Small intestine (tissue), 7 donors: ENCODE data around the gene PDCD11. TPM values are rescaled to one million over a fixed set of nuclear protein-coding genes. Genes with fewer than 3 reads are reported as not detected.

Experiments
- DNase-seq, 2 donors: peaks; one replicate each; pipeline versions ENCODE4 v3.0.0 to v3.0.0-alpha.2; 2013
- FAIRE-seq: peaks from 2 replicates; lab custom pipeline; 2012; peaks lifted over from hg19 to GRCh38; lab: Jason Lieb, UNC
- H3K27ac ChIP-seq, 3 donors: one replicate each; pipeline ENCODE4 v1.5.1; 2013; ENCODE audit warnings: low read length in 2 of 3, mild to moderate bottlenecking in 2 of 3, control low read depth in 1 of 3, inconsistent platforms in 1 of 3, low read depth in 1 of 3, moderate library complexity in 1 of 3
- H3K27me3 ChIP-seq, 3 donors: one replicate each; pipeline ENCODE4 v1.6.1; 2013; ENCODE audit warnings: low read length in 3 of 3, inconsistent platforms in 1 of 3; ENCODE audit not compliant: control insufficient read depth in 3 of 3, insufficient read depth in 3 of 3
- H3K36me3 ChIP-seq, 3 donors: one replicate each; pipeline ENCODE4 v1.6.1; 2013; ENCODE audit warnings: low read length in 3 of 3, inconsistent platforms in 1 of 3, low read depth in 1 of 3, mild to moderate bottlenecking in 1 of 3, moderate library complexity in 1 of 3; ENCODE audit not compliant: control insufficient read depth in 3 of 3, insufficient read depth in 2 of 3
- H3K4me1 ChIP-seq, 3 donors: one replicate each; pipeline ENCODE4 v1.6.1; 2013; ENCODE audit warnings: low read length in 2 of 3, inconsistent platforms in 1 of 3, low read depth in 1 of 3, mild to moderate bottlenecking in 1 of 3, moderate library complexity in 1 of 3; ENCODE audit not compliant: control insufficient read depth in 3 of 3, insufficient read depth in 2 of 3
- H3K4me3 ChIP-seq, 3 donors: one replicate each; pipeline ENCODE4 v1.5.1; 2013; ENCODE audit warnings: low read length in 3 of 3, control low read depth in 1 of 3, inconsistent platforms in 1 of 3, low read depth in 1 of 3, mild to moderate bottlenecking in 1 of 3, moderate library complexity in 1 of 3
- H3K9me3 ChIP-seq, 2 donors: one replicate each; pipeline ENCODE4 v1.6.1; 2013; ENCODE audit warnings: low read depth in 1 of 2, low read length in 1 of 2; ENCODE audit not compliant: control insufficient read depth in 2 of 2, insufficient read depth in 1 of 2
- WGBS, 3 donors: extraction: QIAGEN DNeasy Blood & Tissue Kit; methylation state at CpG; one replicate each; pipeline ENCODE4 v1.1.7; 2013; 5-methylcytosine and 5-hydroxymethylcytosine counted together
- polyA plus RNA-seq, 4 donors: library from polyadenylated mRNA; stranded (reverse) in 3 of 4; unstranded in 1 of 4; fragments of 200-250 nt in 3 of 4; fragments of 120-200 nt in 1 of 4; gene quantifications; one replicate each; pipeline versions ENCODE4 v1.2.1 to v1.2.3, GENCODE V29; 2013
- donor health status: healthy with polysubstance abuse.
- donor health status: control.
- donor health status: control.
- donor health status: Bipolar disorder and iron deficiency.
- donor health status: healthy.

The PDCD11 gene
- polyA plus RNA-seq, 4 donors: 5.9 to 21.0 (median 13.3) TPM

DNA sequence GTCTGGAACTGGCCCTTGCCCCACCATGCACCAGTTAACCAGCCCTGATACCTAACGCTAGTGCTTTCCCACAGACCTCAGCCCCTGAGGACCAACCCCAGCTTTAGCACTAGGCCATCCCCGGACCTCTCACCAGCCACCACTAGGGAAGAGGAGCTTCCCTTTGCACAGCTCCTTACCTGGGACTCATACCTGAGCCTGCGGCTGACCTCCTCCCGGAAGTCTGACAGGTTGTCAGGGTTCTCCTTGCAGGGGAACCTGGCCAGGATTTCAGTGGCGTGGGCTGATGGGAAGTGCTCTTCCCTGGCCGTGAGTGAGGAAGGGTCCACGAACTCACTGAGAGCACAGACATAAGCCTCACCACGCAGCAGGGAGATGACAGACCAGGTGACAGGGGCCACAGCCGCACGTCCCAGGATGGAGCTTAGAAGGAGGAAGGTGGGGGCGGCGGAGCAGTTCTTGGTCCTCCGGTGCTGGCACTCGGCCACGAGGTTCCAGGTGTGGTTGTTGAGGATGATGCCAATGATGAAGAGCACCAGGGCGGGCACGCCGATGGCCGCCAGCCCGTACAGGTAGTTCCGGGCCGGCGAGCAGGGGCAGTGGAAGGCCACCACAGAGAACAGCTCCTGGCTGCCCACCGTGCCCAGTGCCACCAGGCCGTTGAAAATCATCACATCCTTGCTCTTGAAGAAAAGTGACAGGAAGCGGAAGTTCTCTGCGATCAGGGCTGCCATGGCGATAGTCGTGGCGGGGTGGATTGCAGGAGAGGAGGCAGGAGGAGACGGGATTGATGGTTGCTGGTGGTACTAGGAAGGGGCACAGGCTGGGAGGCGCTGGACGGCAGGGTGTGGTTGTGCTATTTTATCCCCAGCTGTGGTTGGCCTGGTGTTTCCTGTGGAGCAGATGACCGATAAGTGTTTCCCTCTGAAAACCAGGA lies 53.0 kb downstream of the PDCD11 start:
- 86 to 90% (median 87%) methylated on average over 33 to 34 of the region's 34 CpGs for WGBS, 3 donors
- Histone ChIP-seq H3K27ac (peak overlapping the region in 1 of 3 donors; percentile 23), H3K36me3 (peaks cover 7 to 52% (median 13%) of the 10 kb centered on the region in 3 donors), H3K4me1 (peaks cover 0 to 6% (median 0%) of the 10 kb centered on the region in 3 donors), H3K4me3 (no peak overlapping the region), H3K9me3 (no peaks in the 10 kb centered on the region), H3K27me3 (no peaks in the 10 kb centered on the region)
- FAIRE-seq (no peak), DNase-seq (no peak)

DNA sequence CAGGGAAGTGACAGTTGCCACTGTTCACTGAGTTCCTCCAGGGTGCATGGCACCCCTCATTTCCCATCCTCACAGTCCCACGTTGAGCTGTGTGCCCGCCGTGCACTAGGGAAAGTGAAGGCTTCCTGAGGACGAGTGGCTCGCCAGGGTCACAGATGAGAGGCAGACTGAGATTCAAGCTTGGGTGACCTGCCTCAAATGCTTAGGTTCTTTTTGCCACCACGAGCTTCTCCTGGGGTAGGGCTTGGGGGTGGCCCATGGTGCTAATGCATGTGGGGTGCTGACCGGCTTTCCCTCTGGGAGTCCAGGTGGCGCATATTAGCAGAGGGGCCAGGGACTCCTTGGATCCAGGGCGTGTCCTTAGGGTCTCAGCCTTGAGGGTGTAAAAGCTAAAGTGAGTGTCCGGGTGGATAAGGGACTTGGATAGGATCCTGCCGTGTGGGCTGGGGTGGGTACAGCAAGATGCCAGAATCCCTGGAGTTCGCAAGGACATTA lies 53.8 kb downstream of the PDCD11 start:
- Histone ChIP-seq H3K9me3 (no peaks in the 10 kb centered on the region), H3K27me3 (no peaks in the 10 kb centered on the region), H3K27ac (peak overlapping the region in 1 of 3 donors; percentile 89), H3K4me1 (peaks cover 0 to 6% (median 0%) of the 10 kb centered on the region in 3 donors), H3K36me3 (peaks cover 0 to 44% (median 10%) of the 10 kb centered on the region in 3 donors), H3K4me3 (no peak overlapping the region)
- 85 to 89% (median 86%) methylated on average over 12 of the region's 12 CpGs for WGBS, 3 donors
- DNase-seq: no peak
- no peak for FAIRE-seq

DNA sequence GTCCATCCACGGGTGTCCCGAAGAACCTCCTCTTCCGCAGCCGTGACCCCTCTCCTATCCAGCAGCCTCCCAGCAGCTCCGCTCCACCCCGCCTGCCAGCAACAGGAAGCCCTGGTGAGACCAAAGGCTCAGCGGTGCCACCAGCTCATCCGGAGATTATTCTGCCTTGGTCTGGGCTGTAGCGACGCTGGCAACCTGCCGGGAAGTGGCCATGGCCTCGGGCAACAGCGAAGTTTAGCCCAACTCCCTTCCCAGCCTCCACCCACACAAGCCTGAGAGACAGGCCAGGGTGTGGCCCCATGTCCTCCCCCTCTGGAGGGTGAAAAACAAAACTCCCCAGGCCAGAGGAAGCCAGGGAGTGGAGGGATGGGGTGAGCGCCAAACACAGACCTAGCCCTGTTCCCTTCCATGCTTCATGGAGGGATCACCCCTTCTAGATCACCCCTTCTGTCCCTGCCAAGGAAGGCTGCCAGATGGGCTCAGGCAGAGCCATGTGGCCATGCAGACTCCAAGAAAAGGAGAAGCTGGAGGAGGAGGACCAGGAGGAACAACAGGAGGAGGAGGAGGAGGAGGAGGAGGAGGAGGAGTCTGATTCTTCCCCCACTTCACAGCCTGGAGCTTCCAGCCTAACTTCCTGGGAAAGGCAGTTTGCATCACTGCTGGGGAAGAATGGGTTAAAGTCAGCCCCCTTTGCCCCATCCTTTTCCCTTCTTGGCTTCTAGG lies 54.8 kb downstream of the PDCD11 start:
- no peak for FAIRE-seq
- DNase-seq: peak in 1 of 2 donors; percentile 17
- 32 to 54% (median 51%) methylated on average over 14 of the region's 14 CpGs for WGBS, 3 donors

DNA sequence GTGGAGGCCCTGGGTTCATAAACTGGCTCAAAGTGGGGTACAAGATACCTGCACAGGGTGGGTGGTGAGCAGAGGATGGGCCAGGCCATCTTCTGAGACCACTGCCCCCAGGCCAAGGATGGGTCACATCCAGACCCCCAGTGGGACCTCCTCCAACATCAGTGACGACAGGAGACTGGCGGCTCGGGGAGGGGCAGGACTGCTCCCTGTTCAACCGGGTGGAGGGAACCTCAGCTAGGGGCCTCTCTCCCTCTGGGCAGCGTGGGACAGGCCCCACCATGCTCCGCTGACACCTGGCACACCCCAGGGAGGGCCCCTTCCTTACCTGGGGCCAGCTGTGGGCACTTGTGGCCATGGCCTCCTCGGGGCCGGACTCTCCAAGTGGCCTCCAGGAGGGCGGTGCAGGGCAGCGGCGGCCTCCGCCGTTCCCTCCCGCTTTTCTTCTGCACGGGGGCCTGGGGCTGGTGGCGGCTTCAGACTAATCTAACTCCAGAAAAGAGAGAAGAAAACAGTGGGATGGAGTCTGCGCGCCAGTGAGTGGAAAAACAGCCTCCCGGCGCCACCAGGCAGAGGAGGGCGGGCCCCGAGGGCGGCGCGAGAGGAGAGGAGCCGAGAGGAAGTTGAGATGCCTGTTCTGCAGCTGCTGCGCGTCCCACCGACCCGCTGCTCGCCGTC lies 55.5 kb downstream of the PDCD11 start, which contains the start of gene CALHM2:
CALHM2 (minus strand) TSS at position 540 of the 675 bp plus-strand sequence. CDS start 2,429 bp downstream, outside the sequence.
- peak within 1 kb of the TSS; percentile 36 to 89 (median 65) for H3K27ac ChIP-seq
- FAIRE-seq (no peak), DNase-seq (peak; percentile 40 to 70)
- H3K27me3 ChIP-seq: no peaks in the 10 kb centered on the region
- H3K9me3 ChIP-seq: no peaks in the 10 kb centered on the region
- H3K4me3 ChIP-seq: peak within 1 kb of the TSS; percentile 55 to 67 (median 57)
- WGBS, 3 donors: 1% methylated on average over 22 to 32 of the region's 32 CpGs
- H3K4me1 ChIP-seq: peaks cover 0 to 6% (median 0%) of the 10 kb centered on the region in 3 donors
- H3K36me3 ChIP-seq: peaks cover 0 to 27% (median 3%) of the 10 kb centered on the region in 3 donors

More for the DNA sequence above, 54.8 kb downstream of the PDCD11 start:
- peaks cover 0 to 6% (median 0%) of the 10 kb centered on the region in 3 donors for H3K4me1 ChIP-seq
- H3K4me3 ChIP-seq: peak overlapping the region; percentile 55 to 67 (median 57)
- H3K36me3 ChIP-seq: peaks cover 0 to 34% (median 7%) of the 10 kb centered on the region in 3 donors
- H3K27me3 ChIP-seq: no peaks in the 10 kb centered on the region
- H3K9me3 ChIP-seq: no peaks in the 10 kb centered on the region
- peak overlapping the region; percentile 36 to 89 (median 65) for H3K27ac ChIP-seq

DNA sequence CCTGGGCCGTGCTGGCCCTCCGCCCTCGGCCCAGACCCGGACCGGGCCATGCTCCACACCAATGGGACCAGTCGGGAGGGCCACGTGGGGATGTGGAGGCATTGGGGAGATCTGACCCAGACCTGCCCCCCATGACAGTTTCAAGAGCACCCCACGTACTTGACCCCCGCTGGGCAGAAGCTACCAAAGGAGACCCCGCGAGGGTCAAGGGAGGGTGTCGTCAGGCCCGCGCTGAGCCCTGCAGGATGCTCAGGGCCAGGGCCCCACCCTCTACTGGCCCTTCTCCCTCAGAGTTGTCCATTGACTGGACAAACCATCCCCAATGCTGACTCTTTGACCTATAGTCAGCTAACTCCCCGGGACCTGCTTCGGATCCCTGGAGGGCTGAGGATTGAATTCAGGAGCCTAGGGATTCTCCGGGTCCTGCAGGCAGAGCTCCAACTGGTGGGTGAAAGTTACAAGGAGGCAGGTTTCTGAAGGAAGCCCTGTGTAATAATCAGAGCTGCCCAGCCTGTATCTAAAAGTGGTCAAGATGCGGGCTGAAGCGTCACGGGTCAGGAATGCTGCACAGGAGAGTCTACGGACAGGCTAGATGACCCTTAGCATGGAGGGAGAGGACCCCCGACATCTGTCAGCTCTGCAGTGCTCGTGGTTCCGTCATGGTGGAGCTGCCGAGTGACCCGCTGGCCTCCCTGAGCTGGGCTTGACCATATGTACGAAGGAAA lies 56.2 kb downstream of the PDCD11 start:
- H3K4me1 ChIP-seq: peaks cover 0 to 6% (median 0%) of the 10 kb centered on the region in 3 donors
- no peak for FAIRE-seq
- peaks cover 0 to 20% (median 1%) of the 10 kb centered on the region in 3 donors for H3K36me3 ChIP-seq
- WGBS, 3 donors: 27 to 33% (median 30%) methylated on average over 27 of the region's 27 CpGs
- no peaks in the 10 kb centered on the region for H3K9me3 ChIP-seq
- H3K27me3 ChIP-seq: no peaks in the 10 kb centered on the region
- DNase-seq: no peak
- peak overlapping the region in 1 of 3 donors; percentile 89 for H3K27ac ChIP-seq
- H3K4me3 ChIP-seq: peak overlapping the region; percentile 55 to 67 (median 57)

DNA sequence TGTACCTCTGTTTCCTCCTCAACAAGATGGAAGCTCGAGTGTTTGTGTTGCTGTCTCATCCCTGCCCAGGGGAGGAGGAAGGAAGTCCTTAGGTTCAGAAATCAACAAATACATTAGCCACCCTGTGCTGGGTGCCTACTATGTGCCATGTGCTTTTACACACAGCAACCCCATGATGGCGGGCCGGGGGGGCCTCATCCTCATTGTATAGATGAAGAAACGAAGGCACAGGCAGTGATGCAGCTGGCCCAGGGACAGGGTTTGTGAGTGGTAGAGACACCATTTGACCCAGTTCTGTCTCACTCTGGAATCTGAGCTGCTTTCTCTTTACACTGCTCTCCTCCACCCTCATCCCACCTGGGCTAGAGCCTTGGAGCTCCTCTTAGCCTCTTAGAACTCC lies 57.6 kb downstream of the PDCD11 start:
- H3K27ac ChIP-seq: no peak overlapping the region
- FAIRE-seq (no peak), DNase-seq (no peak)
- no peaks in the 10 kb centered on the region for H3K9me3 ChIP-seq
- H3K4me1 ChIP-seq: peaks cover 0 to 6% (median 0%) of the 10 kb centered on the region in 3 donors
- 79 to 93% (median 82%) methylated on average over 4 of the region's 4 CpGs for WGBS, 3 donors
- H3K4me3 ChIP-seq: no peak overlapping the region
- H3K36me3 ChIP-seq: peaks cover 0 to 14% (median 0%) of the 10 kb centered on the region in 3 donors
- no peaks in the 10 kb centered on the region for H3K27me3 ChIP-seq

DNA sequence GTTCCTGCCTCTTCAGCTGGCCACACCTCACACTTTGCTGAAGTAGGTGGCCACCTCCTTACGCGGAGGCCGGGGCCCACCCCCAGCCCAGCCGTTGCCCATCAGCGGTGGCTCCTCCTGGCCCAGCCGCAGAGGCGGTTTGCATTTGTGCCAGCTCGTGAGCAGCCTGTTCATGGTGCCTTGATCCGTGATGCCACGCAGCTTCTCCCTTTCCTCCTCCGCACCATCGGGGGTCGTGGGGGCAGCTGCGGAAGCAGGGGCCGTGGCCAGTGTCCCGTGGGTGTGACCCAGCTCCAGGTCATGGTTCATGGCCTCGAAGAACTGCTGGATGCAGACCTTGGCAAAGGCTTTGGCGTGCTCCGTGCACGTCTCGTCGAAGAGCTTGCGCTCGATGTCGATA lies 58.8 kb downstream of the PDCD11 start:
- WGBS, 3 donors: 85 to 90% (median 86%) methylated on average over 25 of the region's 25 CpGs
- H3K27me3 ChIP-seq: no peaks in the 10 kb centered on the region
- H3K9me3 ChIP-seq: no peaks in the 10 kb centered on the region
- no peak overlapping the region for H3K27ac ChIP-seq
- DNase-seq: no peak
- no peak for FAIRE-seq
- no peak overlapping the region for H3K4me3 ChIP-seq
- peaks cover 0 to 3% (median 0%) of the 10 kb centered on the region in 3 donors for H3K36me3 ChIP-seq
- H3K4me1 ChIP-seq: peaks cover 0 to 6% (median 0%) of the 10 kb centered on the region in 3 donors
